HG03571 (cell line): ENCODE results near the gene GGA1.
"Not testable (repeated sequence)": the region's sequence is repeated elsewhere in the genome, so short reads cannot be mapped to it uniquely, and the experiment has no call there.

Source experiments
- ATAC-seq: cut with Tn5 transposase; IDR thresholded peaks from one replicate; pipeline ENCODE4 v1.9.1; 2021; ENCODE audit not compliant: unreplicated experiment

The GGA1 gene

GRCh38 chr22:37569921-37570660 is 38.5 kb upstream of the GGA1 start:
- ATAC-seq: no peak

GRCh38 chr22:37570661-37570976 is 38.0 kb upstream of the GGA1 start:
- ATAC-seq: no peak

GRCh38 chr22:37571258-37571991 is 37.2 kb upstream of the GGA1 start:
- no peak for ATAC-seq

GRCh38 chr22:37571992-37572373 is 36.7 kb upstream of the GGA1 start:
- no peak for ATAC-seq

- ATAC-seq: no peak
Measured at GRCh38 chr22:37575490-37576003, 33.1 kb upstream of the GGA1 start.

GRCh38 chr22:37578002-37578401 is 30.6 kb upstream of the GGA1 start:
- ATAC-seq: no peak

- ATAC-seq: no peak
Measured at GRCh38 chr22:37581504-37581903, 27.1 kb upstream of the GGA1 start.

- ATAC-seq: no peak
Measured at GRCh38 chr22:37582526-37582925, 26.1 kb upstream of the GGA1 start.

- ATAC-seq: no peak
Measured at GRCh38 chr22:37588546-37589215, 20.0 kb upstream of the GGA1 start.

GRCh38 chr22:37589636-37590035 is 19.0 kb upstream of the GGA1 start:
- no peak for ATAC-seq

- not testable (repeated sequence) for ATAC-seq
Measured at GRCh38 chr22:37591081-37591480, 17.6 kb upstream of the GGA1 start.

- no peak for ATAC-seq
Measured at GRCh38 chr22:37591823-37592404, 16.7 kb upstream of the GGA1 start.

- ATAC-seq: no peak
Measured at GRCh38 chr22:37594237-37594636, 14.4 kb upstream of the GGA1 start.

- no peak for ATAC-seq
Measured at GRCh38 chr22:37599153-37599552, 9.5 kb upstream of the GGA1 start.

- ATAC-seq: no peak
Measured at GRCh38 chr22:37601203-37601539, 7.5 kb upstream of the GGA1 start.

GRCh38 chr22:37601540-37602442 is 6.8 kb upstream of the GGA1 start:
- ATAC-seq: no peak

- not testable (repeated sequence) for ATAC-seq
Measured at GRCh38 chr22:37602546-37603277, 5.9 kb upstream of the GGA1 start.

GRCh38 chr22:37604074-37604473 is 4.6 kb upstream of the GGA1 start:
- ATAC-seq: no peak

- no peak for ATAC-seq
Measured at GRCh38 chr22:37604875-37605274, 3.8 kb upstream of the GGA1 start.
